ENCODE data around the gene IL1B.

DNA sequence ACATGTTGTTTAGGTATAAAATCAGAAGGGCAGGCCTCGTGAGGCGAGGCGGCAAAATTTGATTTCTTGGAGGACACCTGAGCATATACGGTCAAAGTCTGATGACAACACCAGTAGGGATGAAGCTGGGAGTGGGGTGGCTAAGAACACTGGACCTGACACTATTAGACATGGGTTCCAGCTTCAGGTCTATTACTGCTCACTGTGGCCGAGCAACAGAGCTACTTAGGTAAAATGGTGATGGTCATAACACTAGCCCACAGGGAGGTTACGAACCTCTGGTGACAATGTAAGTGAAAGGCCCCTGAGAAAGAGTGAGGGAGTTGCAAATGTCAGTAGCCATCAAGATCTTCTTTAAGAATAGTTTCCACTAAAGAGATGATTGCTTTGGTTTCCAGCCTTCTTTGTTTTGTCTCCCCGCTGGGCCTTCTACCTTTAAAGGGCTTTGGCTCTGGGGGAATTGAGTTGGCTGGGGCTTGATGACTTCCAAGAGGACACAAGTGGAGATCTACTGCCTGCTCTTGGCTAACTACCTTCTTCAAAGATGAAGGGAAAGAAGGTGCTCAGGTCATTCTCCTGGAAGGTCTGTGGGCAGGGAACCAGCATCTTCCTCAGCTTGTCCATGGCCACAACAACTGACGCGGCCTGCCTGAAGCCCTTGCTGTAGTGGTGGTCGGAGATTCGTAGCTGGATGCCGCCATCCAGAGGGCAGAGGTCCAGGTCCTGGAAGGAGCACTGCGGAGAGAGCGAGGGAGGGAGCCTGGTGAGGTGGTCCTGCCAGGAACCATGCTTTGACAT, 3.5 kb downstream of the IL1B start:
- TF ChIP-seq, protein P1, sequence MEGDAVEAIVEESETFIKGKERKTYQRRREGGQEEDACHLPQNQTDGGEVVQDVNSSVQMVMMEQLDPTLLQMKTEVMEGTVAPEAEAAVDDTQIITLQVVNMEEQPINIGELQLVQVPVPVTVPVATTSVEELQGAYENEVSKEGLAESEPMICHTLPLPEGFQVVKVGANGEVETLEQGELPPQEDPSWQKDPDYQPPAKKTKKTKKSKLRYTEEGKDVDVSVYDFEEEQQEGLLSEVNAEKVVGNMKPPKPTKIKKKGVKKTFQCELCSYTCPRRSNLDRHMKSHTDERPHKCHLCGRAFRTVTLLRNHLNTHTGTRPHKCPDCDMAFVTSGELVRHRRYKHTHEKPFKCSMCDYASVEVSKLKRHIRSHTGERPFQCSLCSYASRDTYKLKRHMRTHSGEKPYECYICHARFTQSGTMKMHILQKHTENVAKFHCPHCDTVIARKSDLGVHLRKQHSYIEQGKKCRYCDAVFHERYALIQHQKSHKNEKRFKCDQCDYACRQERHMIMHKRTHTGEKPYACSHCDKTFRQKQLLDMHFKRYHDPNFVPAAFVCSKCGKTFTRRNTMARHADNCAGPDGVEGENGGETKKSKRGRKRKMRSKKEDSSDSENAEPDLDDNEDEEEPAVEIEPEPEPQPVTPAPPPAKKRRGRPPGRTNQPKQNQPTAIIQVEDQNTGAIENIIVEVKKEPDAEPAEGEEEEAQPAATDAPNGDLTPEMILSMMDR (IDR thresholded peaks at IDR 0.05) = no peak
- no peak for TF ChIP-seq POLR2AphosphoS5 (IDR thresholded peaks at IDR 0.05)
- TF ChIP-seq POLR2A (IDR thresholded peaks at IDR 0.05) = no peak
- no peak for TF ChIP-seq EP300 (IDR thresholded peaks at IDR 0.05)

All from upper lobe of left lung (tissue), 4 donors.